H1 (cell line): ENCODE results near the gene FCMR. TPM values are rescaled to one million over a fixed set of nuclear protein-coding genes. Genes with fewer than 3 reads are reported as not detected.

Experiments
- BRCA1 ChIP-seq: IDR thresholded peaks from 2 replicates; pipeline ENCODE4 v1.6.1; 2012; ENCODE audit warnings: low read depth, low read length, improper control_type of control experiment
- HDAC6 ChIP-seq: IDR thresholded peaks from one replicate; pipeline ENCODE4 v1.7.1; 2012; ENCODE audit warnings: low read depth, mild to moderate bottlenecking, inconsistent platforms, low read length, moderate library complexity
- NRF1 ChIP-seq: IDR thresholded peaks from 2 replicates; pipeline ENCODE4 v1.6.1; 2011; ENCODE audit warnings: mild to moderate bottlenecking, low read depth, low read length, improper control_type of control experiment
- POLR2A ChIP-seq, 2 experiments: IDR thresholded peaks; 1 replicate in 1 of 2; 2 replicates in 1 of 2; pipeline ENCODE4 v1.6.1; 2011; ENCODE audit warnings: low read depth in 2 of 2, low read length in 2 of 2, mild to moderate bottlenecking in 2 of 2; ENCODE audit errors: control extremely low read depth in 1 of 2
- SIN3A ChIP-seq, 2 experiments: IDR thresholded peaks in 1 of 2; conservative IDR thresholded peaks in 1 of 2; 2 replicates each; pipeline ENCODE4 v1.6.1; 2011 to 2012; ENCODE audit warnings: low read length in 2 of 2, improper control_type of control experiment in 1 of 2, low read depth in 1 of 2, mild to moderate bottlenecking in 1 of 2
- polyA plus RNA-seq, 7 experiments: library from polyadenylated mRNA; depleted of rRNA in 3 of 7; stranded (reverse) in 5 of 7; unstranded in 2 of 7; fragments of >200 nt in 5 of 7; fragments of 200-250 nt in 2 of 7; gene quantifications; 1 replicate in 5 of 7; 2 replicates in 1 of 7; 4 replicates in 1 of 7; pipeline versions ENCODE4 v1.2.1 to v1.2.3, GENCODE V29; 2011 to 2013; ENCODE audit warnings: missing spikeins in 2 of 7, mixed read lengths in 2 of 7
- total RNA-seq: library from RNA; stranded (reverse); fragmentation: NEBNext Ultra II Directional; extraction: Animal tissue kit (Norgen Biotek cat#: 25700); gene quantifications from 2 replicates; pipeline ENCODE4 v1.2.1, GENCODE V29; 2021

Gene FCMR
- total and polyA plus RNA-seq, 2 of the 8 experiments (the other 6 are each of a cell fraction or from before 2014, with no cell fraction given): 0.53 TPM; not detected in 1

- TF ChIP-seq BRCA1 (no peak), POLR2A (IDR thresholded peaks at IDR 0.05; ENCODE audit: control extremely low read depth in 1 of 2, low read depth in 2 of 2, low read length in 2 of 2) (no peak), NRF1 (no peak), HDAC6 (no peak), SIN3A (conservative IDR thresholded peaks at IDR 0.05 in 1 of 2, IDR thresholded peaks at IDR 0.05 in 1 of 2; ENCODE audit: low read depth in 1 of 2, low read length in 2 of 2) (no peak)
Observed at GRCh38 chr1:206895837-206896242, 25.9 kb downstream of the FCMR start (continued).
